MV-4-11 (cell line): ENCODE results near the gene CC2D1A.

Source experiments
- DNase-seq: peaks from one replicate; lab custom pipeline; 2025; lab: John Stamatoyannopoulos, UW

CC2D1A gene

GRCh38 chr19:13937479-13938300, 31.7 kb downstream of the CC2D1A start:
- DNase-seq: no peak

GRCh38 chr19:13938301-13939064, 32.5 kb downstream of the CC2D1A start, which contains the start of gene PODNL1:
TSS of gene PODNL1 (minus strand) at chr19:13938417. CDS start at chr19:13938181, 236 bp downstream.
- no peak for DNase-seq

- peak; percentile 39 for DNase-seq
Observed at GRCh38 chr19:13942023-13942684, 36.2 kb downstream of the CC2D1A start.

GRCh38 chr19:13946414-13946813, 40.4 kb downstream of the CC2D1A start:
- no peak for DNase-seq

GRCh38 chr19:13951043-13951442, 45.0 kb downstream of the CC2D1A start:
- DNase-seq: no peak

- no peak for DNase-seq
Observed at GRCh38 chr19:13951799-13952153, 45.8 kb downstream of the CC2D1A start.

GRCh38 chr19:13952154-13952930, 46.3 kb downstream of the CC2D1A start, which contains the start of gene DCAF15:
TSS of gene DCAF15 (plus strand) at chr19:13952509. CDS start at chr19:13952513, 4 bp downstream.
- DNase-seq: peak; percentile 100

- DNase-seq: peak; percentile 30
Observed at GRCh38 chr19:13952931-13953531, 47.0 kb downstream of the CC2D1A start.

- no peak for DNase-seq
Observed at GRCh38 chr19:13954185-13954584, 48.2 kb downstream of the CC2D1A start.

- DNase-seq: no peak
Observed at GRCh38 chr19:13955662-13956364, 49.8 kb downstream of the CC2D1A start.

GRCh38 chr19:13956365-13956744, 50.4 kb downstream of the CC2D1A start:
- no peak for DNase-seq

- DNase-seq: no peak
Observed at GRCh38 chr19:13957051-13957450, 51.0 kb downstream of the CC2D1A start.

GRCh38 chr19:13958043-13958442, 52.0 kb downstream of the CC2D1A start:
- no peak for DNase-seq

- no peak for DNase-seq
Observed at GRCh38 chr19:13959141-13959961, 53.4 kb downstream of the CC2D1A start.

- DNase-seq: no peak
Observed at GRCh38 chr19:13959962-13960862, 54.2 kb downstream of the CC2D1A start.

GRCh38 chr19:13960863-13961784, 55.1 kb downstream of the CC2D1A start:
- DNase-seq: no peak

- no peak for DNase-seq
Observed at GRCh38 chr19:13961826-13962698, 56.1 kb downstream of the CC2D1A start.
